NCI-H2107 treated with DMSO at 0.1 percent for 48 hours (cell line): Measurements from ENCODE around the gene ZNF592.

Experiments used
- DNase-seq: peaks from one replicate; lab custom pipeline; 2025; ENCODE audit not compliant: unreplicated experiment; lab: John Stamatoyannopoulos, UW

Gene ZNF592

DNA sequence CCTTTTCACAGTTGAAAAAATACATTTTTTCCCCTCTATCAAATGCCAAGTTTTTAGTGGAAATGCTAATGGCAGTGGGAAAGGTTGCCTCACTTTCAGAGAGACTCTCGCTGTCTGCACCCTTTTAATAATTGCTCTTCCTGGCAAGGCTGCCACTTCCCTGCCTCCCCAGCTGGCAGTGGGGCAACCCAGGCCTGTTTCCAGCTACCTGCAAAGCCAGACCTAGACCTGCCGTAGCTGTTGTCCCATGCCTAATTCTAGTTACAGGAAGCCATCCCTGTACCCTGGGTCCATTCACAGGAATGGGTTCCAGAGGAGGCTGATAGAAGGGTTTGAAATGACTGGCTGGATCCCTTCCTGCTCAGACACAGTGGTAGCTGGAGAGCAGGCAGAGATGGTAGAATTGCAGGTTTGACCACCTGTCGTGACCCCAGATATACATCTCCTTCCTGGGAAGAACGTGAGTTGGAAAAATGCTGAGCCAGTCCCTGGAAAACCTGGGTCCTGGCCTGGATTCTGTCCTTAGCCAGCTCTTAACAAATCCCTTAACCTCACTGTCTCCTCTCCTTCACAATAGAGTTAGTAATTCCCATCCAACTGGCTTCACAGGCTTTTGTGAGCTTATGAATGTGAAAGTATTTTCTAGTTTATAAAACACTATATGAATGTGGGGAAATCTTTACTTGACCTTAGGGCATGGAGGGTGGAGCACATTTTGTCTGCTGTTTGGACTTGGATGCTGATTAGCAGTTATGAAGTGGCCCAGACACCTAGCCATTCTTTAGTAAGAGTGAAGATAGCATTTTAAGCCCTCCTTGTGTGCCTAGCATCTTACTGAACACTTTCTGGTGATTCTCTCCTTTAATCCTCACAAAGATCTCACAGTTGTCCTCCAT lies 55.9 kb downstream of the ZNF592 start:
- no peak for DNase-seq

DNA sequence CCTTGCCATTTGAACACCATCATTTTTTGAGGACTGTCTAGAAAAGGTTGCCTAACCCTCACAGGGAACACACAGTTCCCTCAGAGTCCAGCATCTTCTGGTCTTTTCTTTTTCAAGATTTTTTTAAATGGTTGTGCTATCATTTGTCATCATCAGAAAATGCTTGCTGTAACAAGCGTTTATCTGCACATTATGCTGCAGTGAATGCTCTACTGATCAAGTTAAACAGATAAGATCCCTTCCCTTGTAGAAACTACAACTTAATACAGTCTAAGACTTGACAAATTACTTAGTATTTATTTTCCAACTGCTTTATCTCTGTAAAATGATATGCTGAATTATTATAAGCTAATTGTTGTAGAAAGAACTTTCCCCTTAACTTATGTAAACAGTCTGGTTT lies 56.8 kb downstream of the ZNF592 start:
- DNase-seq, result no peak

DNA sequence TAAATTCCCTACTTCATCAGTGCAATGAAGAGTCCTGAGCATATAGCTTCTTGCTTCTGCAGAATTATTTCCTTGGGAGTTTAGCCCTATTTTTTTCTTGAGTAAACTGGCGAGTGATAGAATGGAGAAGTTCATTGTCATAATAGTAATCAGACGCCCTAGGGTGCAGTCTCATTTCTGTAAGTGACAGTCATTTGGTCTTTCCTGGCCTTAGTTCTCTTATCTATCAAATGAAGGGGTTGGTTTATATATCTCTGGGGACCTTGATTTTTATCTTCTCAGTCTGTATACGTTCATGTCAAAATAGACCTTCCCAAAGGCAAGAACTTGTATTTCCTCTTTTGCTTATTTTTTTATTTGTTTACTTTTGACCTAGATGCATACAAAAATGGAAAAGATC lies 58.8 kb downstream of the ZNF592 start:
- no peak for DNase-seq

DNA sequence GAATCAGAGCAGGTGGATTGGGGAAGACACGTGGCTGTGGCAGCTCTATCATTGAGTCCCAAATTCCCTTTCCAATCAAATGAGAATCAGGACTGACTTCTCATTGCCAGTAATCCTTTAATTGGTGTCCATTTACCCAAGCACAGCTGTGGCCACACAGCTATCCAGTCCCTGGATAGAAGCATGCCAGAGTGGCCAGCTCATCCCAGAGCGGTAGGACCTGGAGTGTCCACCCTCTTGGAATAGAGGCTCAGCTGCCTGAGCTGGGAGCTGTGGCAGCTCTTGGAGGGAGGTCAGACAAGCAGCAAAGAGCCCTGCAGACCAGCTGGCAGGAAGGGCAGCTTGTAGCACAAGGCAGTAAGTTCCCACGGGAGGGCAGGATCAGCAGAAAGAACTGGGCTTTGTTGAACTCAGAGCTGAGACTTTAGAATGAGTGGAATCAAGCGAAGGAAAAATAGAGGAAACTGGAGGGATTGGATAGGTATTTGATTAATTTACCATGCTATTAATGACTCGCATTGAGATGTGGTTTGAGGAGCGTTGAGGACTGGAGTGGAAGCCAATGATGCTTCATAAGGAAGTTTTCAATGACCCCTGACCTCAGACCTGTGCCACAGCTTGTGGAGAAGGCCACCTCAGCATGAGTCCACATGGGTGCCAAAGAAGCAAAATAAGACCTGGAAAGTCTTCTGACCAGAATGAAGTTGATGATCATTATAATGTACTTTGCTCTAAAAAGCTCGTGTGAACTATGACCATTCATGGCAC lies 61.9 kb downstream of the ZNF592 start:
- no peak for DNase-seq

DNA sequence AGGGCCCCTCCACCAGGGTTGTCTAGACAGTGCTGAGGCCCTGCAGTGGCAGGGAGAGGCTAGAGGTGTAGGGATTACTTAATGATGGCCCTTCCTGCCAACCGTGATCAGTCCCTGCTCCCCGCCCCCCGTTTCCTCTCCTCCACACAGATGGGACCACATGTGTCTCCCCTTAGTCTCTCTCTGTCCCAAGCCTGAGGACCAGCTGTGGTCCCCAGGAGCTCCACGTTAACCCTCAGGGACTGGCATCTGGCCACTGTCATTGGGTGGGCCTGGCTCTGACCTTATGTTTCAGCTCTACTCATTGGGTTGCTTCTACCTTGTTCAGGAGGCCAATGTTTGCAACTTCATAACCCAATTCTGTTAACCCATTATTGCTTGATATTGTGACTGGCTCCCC lies 62.8 kb downstream of the ZNF592 start:
- no peak for DNase-seq

DNA sequence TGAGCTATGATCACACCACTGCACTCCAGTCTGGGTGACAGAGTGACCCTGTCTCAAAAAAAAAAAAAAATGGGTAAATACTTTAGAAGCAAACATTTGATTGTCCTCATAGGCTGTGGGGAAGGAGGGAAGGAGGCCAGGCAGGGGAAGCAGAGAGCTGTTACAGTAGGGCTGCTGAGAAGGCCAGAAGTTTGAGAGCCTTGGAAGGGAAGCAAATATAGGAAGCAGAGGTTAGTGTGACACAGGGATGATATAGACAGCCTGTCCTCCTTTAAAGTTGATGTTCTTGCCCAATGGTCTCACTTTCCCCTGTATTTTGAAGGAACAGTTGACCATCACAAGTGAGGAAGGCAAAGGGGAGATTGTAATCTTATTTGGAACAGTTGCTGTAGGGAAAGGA lies 63.4 kb downstream of the ZNF592 start:
- no peak for DNase-seq

DNA sequence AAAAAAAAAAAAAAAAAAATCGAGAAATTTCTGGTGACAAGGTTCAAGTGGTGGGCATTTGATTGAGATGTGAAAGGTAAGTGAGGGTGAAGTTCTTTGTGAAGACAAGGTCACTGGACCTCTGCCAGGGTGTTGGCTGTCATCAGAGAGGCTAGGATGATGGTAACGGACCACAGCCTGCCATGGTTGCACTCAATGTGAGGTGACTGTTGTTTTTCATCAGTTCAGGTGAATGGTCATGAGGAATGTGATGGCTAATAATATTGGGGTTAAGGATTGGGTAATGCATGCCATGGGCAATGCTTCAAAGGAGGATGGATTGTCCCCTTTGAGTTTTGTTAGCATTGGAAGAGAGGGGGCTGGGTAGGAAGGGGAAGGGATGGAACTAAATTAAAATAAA lies 64.5 kb downstream of the ZNF592 start:
- DNase-seq, result no peak

DNA sequence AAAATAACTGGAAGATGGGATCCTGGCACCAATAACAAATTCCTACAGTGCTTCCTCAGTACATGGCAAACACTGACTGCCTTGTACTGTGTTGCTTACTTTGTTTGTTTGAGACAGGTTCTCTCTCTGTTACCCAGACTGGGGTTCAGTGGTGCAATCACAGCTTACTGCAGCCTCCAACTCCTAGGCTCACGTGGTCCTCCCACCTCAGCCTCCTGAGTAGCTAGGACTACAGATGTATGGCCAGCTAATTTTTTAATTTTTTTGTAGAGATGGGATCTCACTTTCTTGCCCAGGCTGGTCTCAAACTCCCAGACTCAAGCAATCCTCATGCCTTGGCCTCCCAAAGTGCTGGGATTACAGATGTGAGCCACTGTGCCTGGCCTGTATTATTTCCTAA lies 65.0 kb downstream of the ZNF592 start:
- no peak for DNase-seq

DNA sequence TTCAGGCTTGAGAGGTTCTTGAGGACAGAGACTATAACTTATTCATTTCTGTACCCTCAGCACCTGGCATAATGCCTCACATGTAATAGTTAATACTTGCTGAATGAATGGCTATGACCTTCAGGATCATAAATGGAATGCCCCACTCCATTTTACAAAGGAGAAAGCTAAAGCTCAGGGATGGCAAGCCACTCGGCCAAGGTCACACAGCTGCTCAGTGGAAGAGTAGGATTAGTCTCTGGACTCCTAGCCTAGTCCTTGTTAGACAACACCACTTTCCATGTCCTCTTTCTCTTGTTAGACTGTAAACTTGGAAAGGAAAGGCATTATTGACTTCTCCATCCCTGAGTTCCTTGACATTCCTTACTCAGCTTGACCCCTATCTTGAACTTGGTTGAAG lies 65.5 kb downstream of the ZNF592 start:
- DNase-seq, result no peak

DNA sequence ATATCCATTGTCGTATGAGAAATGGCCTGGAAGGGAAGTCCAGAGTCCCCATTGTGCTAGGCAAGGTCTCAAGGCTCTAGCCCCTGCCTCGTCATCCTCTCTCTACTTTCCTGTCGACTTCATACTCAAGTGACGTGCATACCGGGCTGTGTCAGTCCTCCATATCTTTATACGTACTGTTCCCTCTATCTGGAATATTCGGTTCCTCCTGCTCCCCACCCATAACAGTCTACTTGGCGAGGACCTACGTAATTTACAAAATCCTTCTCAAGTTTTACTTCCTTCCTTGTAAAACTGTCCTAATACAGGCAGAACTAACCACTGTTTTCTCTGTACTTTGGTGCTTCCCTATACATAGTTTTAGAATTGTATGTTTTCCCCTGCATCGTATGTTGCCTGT lies 66.5 kb downstream of the ZNF592 start:
- no peak for DNase-seq

DNA sequence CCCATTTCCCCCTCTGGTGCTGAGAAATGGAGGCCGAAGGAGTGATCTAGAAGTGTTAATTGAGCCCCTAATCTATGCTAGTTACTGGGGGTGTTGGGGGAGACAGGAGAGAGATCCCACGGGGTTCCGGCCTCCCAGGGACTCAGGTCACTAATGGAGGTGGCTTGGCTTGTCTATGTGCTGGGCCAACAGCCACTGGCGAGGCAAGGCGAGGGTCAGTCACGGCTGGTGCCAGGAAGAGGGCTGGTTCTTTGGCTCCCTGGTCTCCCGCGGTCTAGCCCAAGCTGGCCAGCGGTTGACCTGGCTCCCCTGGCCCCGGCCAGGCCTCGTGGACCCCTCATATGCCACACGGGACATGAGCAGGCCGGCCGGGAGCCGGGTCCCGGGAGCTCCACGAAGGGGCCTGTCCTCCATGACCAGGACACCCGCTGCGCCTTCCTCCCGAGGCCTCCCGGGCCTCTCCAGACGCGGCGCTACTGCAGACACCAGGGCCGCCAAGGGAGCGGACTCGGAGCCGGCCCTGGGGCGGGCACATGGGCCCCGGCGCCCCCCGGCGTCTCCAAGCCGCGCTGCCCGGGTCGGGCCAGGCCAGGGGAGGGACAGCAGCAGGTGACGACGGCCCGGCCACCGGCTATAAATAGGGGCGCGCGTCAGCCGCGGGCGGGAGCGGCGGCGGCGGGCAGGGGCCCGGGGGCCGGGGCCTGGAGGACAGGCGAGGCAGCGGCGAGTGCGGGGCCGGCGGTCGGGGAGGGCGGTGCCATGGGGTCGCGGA lies 68.5 kb downstream of the ZNF592 start, which contains the start of gene ALPK3:
TSS of gene ALPK3 (plus strand) at position 663 of the 772 bp plus-strand sequence. CDS start at position 760, 97 bp downstream.
- DNase-seq, result no peak

DNA sequence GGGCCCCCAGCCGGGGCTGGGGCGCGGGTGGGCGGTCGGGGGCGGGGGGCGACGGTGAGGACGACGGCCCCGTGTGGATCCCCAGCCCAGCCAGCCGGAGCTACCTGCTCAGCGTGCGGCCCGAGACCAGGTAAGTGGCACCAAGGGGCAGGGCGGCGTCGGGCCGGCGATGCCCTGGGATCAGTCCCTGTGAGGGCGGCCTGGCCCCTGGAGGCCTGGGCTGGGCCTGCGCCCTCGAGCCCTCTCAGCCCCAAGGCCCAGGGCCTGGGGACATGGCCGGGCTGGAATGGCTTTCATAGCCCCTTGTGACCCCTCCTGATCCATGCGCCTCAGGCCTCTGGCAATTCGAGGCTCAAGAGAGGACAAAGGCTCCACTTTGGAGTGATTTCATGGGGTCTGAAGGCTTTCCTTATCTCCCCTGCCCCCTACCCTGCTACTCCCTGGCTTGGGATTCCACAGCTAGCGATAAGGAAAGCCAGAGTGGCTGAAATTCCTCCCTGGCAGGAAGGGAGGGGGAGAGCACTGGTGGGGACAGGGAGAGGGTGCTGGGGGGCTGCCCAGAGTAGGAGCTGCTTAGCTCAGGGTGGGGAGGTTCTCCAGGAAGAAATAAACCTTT lies 69.2 kb downstream of the ZNF592 start:
- DNase-seq, result no peak

DNA sequence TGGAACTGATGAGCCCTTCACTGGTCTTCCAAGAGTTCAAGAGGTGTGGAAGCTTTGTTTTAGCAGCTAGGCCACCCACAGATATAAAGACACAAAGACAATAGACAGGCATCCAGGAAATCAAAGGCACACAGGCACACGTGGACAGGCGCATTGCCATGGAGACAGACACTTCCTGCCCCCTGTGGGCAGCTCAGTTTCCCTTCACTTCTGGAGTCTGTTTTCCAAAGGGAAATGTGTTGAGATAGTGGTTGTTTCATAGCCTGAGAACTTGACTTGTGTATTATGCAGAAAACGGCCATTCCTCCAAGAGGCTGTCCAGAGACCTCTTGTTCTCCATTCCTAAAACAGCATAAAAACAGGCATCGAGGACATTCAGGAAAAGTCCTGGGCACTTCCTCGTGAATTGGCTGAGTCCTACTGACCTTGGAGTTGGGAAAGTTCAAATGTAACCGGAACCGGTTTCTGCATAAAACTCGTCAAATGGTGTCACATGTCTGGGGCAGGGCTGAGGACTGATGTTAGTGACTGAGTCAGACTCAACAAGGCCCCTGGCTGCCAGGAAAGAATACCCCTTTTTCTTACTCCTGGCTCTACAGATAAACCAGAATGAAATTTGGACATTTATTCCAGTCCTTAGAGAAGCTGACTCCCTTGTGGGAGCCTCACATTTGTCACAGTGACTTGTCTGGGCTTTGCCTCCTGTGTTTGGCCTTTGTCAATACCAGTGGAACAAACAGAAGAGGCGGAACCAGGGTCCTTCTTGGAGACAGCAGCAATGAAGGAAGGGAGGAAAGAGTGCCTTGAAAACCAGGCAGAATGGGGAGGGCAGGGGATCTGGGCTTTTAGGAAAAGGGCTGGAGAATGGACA lies 70.1 kb downstream of the ZNF592 start:
- no peak for DNase-seq

DNA sequence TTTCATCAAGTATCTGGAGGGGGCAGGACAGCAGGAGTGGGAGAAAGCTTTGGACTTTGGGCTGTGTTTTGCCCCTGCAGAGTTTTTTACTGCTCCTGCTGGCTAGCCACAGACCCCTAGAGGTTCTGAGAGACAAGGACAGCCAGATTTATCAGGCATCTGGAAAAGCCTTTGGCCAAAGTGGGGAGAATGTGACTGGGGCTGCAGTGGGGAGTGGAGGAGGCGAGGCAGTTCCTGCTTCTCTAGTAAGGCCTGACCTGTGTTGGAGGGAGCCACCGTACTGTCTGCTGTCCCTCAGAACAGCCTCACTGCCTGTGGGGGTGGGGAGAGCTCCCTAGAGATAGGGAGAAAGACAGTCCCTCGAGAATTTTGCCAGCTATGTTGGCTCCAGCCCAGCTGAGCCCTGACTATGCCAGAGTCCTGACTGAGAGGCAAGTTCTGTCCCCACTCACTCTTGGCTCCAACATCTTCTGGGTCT lies 70.9 kb downstream of the ZNF592 start:
- DNase-seq, result no peak

DNA sequence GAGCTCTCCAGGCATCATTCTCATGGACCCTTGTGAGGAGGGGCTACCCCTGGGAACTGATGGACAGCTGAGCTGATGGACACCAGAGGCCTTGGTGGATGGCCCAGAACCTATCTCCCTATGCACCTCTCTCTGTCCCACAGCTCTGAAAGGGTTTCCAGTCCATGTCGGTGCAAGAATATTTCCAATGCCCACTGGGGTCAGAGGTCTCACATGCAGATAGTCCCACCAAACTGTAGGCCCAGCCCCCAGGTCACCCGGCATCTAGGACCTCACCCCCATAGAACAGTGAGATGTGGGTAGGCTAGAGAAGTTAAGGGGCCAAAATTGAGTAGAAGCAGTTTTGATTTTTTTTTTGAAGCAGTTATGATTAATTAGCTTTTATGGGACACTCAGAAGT lies 71.4 kb downstream of the ZNF592 start:
- no peak for DNase-seq

DNA sequence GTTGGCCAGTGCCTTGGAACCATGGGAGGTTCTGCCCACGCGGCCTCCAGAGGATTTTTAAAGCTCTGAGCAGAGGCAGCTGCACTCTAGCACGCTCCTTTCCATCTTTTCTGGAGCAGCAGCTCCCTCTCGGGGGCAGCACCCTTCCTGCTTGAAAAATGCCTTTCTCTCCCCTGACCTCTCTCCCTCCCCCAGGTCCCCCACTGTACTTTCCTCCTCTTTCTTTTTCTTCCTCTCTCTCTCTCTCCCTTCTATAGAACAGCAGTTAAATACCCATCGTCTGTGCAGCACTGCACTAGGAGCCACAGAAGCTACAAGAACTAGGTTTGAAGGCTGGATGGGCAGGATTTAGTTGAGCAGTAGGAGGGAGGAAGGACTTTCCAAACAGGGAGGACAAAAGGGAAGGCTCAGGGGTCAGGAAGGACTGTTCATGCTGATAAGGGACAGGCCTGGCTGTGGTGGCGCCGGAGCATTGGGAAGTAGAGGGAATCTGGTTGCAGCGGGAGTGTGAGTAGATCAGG lies 73.2 kb downstream of the ZNF592 start:
- no peak for DNase-seq

DNA sequence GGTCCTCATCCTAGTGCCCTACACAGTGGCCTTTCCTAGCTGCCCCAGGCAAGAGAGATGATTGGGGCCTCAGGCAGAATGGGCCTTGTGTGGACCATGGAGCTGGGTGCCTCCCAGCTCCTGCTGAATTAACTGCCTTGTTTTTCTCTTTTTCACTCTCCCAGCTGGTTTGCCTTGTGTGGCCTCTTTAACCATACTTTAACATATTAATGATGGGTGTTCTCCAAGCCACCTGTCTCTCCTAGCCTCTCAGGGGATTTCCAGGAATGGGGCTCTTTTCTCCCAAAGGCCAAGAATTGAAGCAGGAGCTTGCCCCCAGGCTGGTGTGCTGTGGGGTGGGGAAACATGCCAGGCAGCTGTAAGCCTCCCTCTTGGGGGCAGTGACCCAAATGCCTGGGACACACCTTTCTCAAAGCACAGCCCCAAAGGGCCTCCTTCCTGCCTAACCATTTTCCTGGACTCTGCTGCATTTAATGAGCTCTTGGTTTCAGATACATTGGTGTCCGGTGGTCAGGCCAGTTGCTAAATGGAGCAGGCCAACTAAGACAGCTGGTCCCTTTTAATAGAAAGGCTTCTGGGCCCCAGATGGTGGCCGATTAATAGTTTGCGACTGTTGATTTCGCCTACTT lies 74.4 kb downstream of the ZNF592 start:
- DNase-seq, result no peak

DNA sequence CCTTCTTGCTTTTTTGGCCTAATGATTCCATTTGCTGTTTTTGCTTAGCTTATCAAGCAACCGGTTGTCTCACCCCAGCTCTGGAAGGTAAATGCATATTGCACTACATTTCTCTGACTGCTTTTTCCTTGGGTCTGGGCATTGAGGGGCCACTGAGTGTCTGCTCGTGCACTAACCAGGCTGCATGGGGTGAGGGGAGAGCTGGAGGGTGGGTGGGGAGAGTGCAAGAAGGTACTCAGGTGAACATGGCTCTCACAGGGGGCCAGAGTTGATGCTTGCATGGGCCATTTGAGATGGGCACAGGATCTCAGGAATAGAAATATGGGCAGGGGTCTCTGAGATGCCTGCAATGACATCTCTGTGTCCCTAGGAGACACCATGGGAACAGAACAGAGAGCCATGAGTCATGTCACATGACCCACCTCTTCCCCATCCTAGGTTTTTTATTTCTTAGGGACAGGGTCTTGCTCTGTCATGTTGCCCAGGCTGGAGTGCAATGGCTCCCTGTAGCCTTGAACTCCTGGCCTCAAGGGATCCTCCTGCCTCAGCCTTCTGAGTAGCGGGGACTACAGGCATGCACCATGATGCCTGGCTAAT lies 75.0 kb downstream of the ZNF592 start:
- no peak for DNase-seq
